HEK293T (cell line): ENCODE data around the gene CD14.
A peak's percentile ranks its signal among the peaks of the same experiment; 100 is the strongest.

ENCODE experiments used
- ARNT ChIP-seq: fragments of 450-650 bp; IDR thresholded peaks from 2 replicates; pipeline ENCODE4 v1.6.1; 2017; ENCODE audit warnings: mild to moderate bottlenecking
- BHLHE40 ChIP-seq: fragments of 450-650 bp; IDR thresholded peaks from 2 replicates; pipeline ENCODE4 v1.6.1; 2016; ENCODE audit warnings: mild to moderate bottlenecking, moderate library complexity, borderline replicate concordance
- FOXA1 ChIP-seq: fragments of 450-650 bp; IDR thresholded peaks from 2 replicates; pipeline ENCODE4 v1.6.1; 2016; ENCODE audit warnings: mild to moderate bottlenecking
- FOXK2 ChIP-seq: fragments of 450-650 bp; IDR thresholded peaks from 2 replicates; pipeline ENCODE4 v1.6.1; 2016; ENCODE audit warnings: mild to moderate bottlenecking
- FOXM1 ChIP-seq: fragments of 450-650 bp; IDR thresholded peaks from 2 replicates; pipeline ENCODE4 v1.6.1; 2017; ENCODE audit warnings: mild to moderate bottlenecking, borderline replicate concordance
- HDGF ChIP-seq: fragments of 450-650 bp; IDR thresholded peaks from 2 replicates; pipeline ENCODE4 v1.6.1; 2017; ENCODE audit warnings: antibody characterized with exemption, borderline replicate concordance
- L3MBTL2 ChIP-seq: fragments of 450-650 bp; conservative IDR thresholded peaks from 2 replicates; pipeline ENCODE4 v1.6.1; 2016; ENCODE audit warnings: mild to moderate bottlenecking
- NFRKB ChIP-seq: fragments of 450-650 bp; IDR thresholded peaks from 2 replicates; pipeline ENCODE4 v1.6.1; 2016; ENCODE audit warnings: mild to moderate bottlenecking, moderate library complexity
- SP1 ChIP-seq: fragments of 450-650 bp; IDR thresholded peaks from 2 replicates; pipeline ENCODE4 v1.6.1; 2017
- SUZ12 ChIP-seq: fragments of 450-650 bp; IDR thresholded peaks from 2 replicates; pipeline ENCODE4 v1.6.1; 2016; ENCODE audit warnings: mild to moderate bottlenecking
- TARDBP ChIP-seq: fragments of 450-650 bp; IDR thresholded peaks from 2 replicates; pipeline ENCODE4 v1.6.1; 2016
- TF ChIP-seq, protein P1 (sequence below): fragments of 450-650 bp; IDR thresholded peaks from 2 replicates; pipeline ENCODE4 v1.6.1; 2016

DNA sequence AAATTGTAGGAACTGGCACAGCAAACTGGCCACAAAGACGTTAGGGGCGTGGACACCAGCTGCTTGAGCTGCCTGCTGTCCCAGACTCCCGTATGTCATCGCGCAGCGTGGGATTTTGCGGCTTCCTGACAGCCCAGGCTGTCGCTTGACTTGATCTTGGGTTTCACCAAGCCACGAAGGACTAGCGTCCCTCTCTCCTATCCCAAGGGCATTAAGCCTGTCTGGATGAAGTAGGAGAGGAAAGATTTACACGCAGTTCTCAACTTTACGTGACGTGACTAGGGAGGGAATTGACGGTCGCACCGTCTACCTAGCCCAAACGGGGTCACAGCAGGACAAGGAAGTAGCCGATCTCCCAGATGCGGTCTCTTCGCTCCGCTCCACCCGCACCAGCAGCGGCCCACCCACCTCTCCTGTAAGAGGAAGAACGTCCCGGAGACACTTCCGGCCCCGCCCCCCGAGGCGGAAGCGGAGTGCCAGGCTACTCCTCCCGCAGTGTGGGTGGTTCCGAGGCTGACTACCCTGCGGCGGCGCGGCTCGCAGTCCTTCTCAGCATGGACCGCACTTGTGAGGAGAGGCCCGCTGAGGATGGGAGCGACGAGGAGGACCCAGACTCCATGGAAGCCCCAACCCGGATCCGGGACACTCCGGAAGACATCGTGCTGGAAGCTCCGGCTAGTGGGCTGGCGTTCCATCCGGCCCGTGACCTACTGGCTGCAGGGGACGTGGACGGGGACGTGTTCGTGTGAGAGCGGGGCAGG is 31.6 kb upstream of the CD14 start, which contains the start of gene WDR55:
- no peak for TF ChIP-seq SUZ12
- TF ChIP-seq FOXA1: no peak
- TF ChIP-seq SP1: no peak
- TF ChIP-seq NFRKB: no peak
- TF ChIP-seq FOXM1: no peak
- no peak for TF ChIP-seq ARNT
- no peak for TF ChIP-seq BHLHE40
- peak; percentile 27; the same call in 1 of the 2 replicates for TF ChIP-seq L3MBTL2
- TF ChIP-seq TARDBP: no peak
- no peak for TF ChIP-seq HDGF
- TF ChIP-seq, protein P1, sequence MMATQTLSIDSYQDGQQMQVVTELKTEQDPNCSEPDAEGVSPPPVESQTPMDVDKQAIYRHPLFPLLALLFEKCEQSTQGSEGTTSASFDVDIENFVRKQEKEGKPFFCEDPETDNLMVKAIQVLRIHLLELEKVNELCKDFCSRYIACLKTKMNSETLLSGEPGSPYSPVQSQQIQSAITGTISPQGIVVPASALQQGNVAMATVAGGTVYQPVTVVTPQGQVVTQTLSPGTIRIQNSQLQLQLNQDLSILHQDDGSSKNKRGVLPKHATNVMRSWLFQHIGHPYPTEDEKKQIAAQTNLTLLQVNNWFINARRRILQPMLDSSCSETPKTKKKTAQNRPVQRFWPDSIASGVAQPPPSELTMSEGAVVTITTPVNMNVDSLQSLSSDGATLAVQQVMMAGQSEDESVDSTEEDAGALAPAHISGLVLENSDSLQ: peak; percentile 82
- TF ChIP-seq FOXK2: no peak
